Lung (tissue), 12 donors: ENCODE data around the gene UBE2N. TPM values are rescaled to one million over a fixed set of nuclear protein-coding genes. Genes with fewer than 3 reads are reported as not detected.

Experiments
- ATAC-seq: fragments of 200-7000 bp; cut with Tn5 transposase; one replicate; pipeline ENCODE4 v1.9.1; 2020; ENCODE audit warnings: moderate number of reproducible peaks; ENCODE audit not compliant: insufficient read depth, low FRiP score
- DNase-seq, 3 donors: peaks; one replicate each; pipeline ENCODE4 v3.0.0-alpha.2; 2013 to 2017
- H3K27ac ChIP-seq, 2 donors: one replicate each; pipeline ENCODE4 v1.5.1; 2013; ENCODE audit warnings: mild to moderate bottlenecking in 2 of 2, moderate library complexity in 2 of 2, control low read depth in 1 of 2, inconsistent platforms in 1 of 2, low read depth in 1 of 2, low read length in 1 of 2
- H3K27me3 ChIP-seq, 3 donors: one replicate each; pipeline ENCODE4 v1.5.1; 2013; ENCODE audit warnings: low read length in 2 of 3; ENCODE audit not compliant: control insufficient read depth in 3 of 3, insufficient read depth in 3 of 3
- H3K36me3 ChIP-seq, 4 donors: one replicate each; pipeline ENCODE4 v1.5.1; 2013; ENCODE audit warnings: low read length in 4 of 4, mild to moderate bottlenecking in 1 of 4, moderate library complexity in 1 of 4; ENCODE audit not compliant: control insufficient read depth in 4 of 4, insufficient read depth in 4 of 4
- H3K4me1 ChIP-seq, 5 donors: one replicate each; pipeline ENCODE4 v1.5.1; 2013; ENCODE audit warnings: low read length in 5 of 5, mild to moderate bottlenecking in 2 of 5, moderate library complexity in 1 of 5; ENCODE audit not compliant: control insufficient read depth in 5 of 5, insufficient read depth in 5 of 5
- H3K4me3 ChIP-seq: one replicate; pipeline ENCODE4 v1.5.1; 2013; ENCODE audit warnings: mild to moderate bottlenecking, control low read depth, moderate library complexity
- H3K9ac ChIP-seq, 2 donors: one replicate each; pipeline ENCODE4 v1.5.1; 2013; ENCODE audit warnings: low read length in 2 of 2, control low read depth in 1 of 2; ENCODE audit not compliant: insufficient read depth in 1 of 2
- H3K9me3 ChIP-seq, 4 donors: one replicate each; pipeline ENCODE4 v1.5.1; 2013; ENCODE audit warnings: low read length in 3 of 4, mild to moderate bottlenecking in 1 of 4, moderate library complexity in 1 of 4; ENCODE audit not compliant: control insufficient read depth in 4 of 4, insufficient read depth in 3 of 4
- WGBS, 2 donors: extraction: QIAGEN DNeasy Blood & Tissue Kit; methylation state at CpG; one replicate each; pipeline ENCODE4 v1.1.7; 2013; 5-methylcytosine and 5-hydroxymethylcytosine counted together
- polyA plus RNA-seq, 2 donors: library from polyadenylated mRNA; stranded (reverse); fragments of 200-250 nt; gene quantifications; one replicate each; pipeline ENCODE4 v1.2.1, GENCODE V29; 2013
- total RNA-seq, 2 donors: library from RNA; depleted of rRNA in 1 of 2; stranded (reverse); fragments of >200 nt in 1 of 2; gene quantifications; one replicate each; pipeline ENCODE4 v1.2.1, GENCODE V29; 2014 to 2021
- TF ChIP-seq, protein P1 (sequence below): IDR thresholded peaks from 2 replicates; pipeline ENCODE4 v1.5.1; 2012; ENCODE audit warnings: mild to moderate bottlenecking; ENCODE audit errors: control extremely low read depth, extremely low read depth
- donor health status: control.
- donor health status: control.
- donor health status: Bipolar disorder and iron deficiency.
- donor health status: healthy.
- donor health status: DM: yes; HTN: yes; CAD: no.

Gene UBE2N
- total and polyA plus RNA-seq, 4 donors, result 65.1 to 89.4 (median 79.8) TPM

- H3K9me3 ChIP-seq, result no peaks in the 10 kb centered on the region
- H3K4me1 ChIP-seq, result peaks cover 6 to 52% (median 32%) of the 10 kb centered on the region in 5 donors
- no peak overlapping the region for H3K4me3 ChIP-seq
- no peaks in the 10 kb centered on the region for H3K36me3 ChIP-seq
- WGBS, 2 donors, result 82 to 90% methylated on average over 4 of the region's 4 CpGs
- H3K27me3 ChIP-seq, result no peaks in the 10 kb centered on the region
- no peak overlapping the region for H3K9ac ChIP-seq
- H3K27ac ChIP-seq, result no peak overlapping the region
- ATAC-seq, result no peak
- no peak for DNase-seq
- TF ChIP-seq, protein P1, sequence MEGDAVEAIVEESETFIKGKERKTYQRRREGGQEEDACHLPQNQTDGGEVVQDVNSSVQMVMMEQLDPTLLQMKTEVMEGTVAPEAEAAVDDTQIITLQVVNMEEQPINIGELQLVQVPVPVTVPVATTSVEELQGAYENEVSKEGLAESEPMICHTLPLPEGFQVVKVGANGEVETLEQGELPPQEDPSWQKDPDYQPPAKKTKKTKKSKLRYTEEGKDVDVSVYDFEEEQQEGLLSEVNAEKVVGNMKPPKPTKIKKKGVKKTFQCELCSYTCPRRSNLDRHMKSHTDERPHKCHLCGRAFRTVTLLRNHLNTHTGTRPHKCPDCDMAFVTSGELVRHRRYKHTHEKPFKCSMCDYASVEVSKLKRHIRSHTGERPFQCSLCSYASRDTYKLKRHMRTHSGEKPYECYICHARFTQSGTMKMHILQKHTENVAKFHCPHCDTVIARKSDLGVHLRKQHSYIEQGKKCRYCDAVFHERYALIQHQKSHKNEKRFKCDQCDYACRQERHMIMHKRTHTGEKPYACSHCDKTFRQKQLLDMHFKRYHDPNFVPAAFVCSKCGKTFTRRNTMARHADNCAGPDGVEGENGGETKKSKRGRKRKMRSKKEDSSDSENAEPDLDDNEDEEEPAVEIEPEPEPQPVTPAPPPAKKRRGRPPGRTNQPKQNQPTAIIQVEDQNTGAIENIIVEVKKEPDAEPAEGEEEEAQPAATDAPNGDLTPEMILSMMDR, result no peak
Observed at GRCh38 chr12:93430280-93430679, 11.5 kb downstream of the UBE2N start.

GRCh38 chr12:93429852-93430251 lies 11.9 kb downstream of the UBE2N start:
- no peaks in the 10 kb centered on the region for H3K27me3 ChIP-seq
- H3K36me3 ChIP-seq, result no peaks in the 10 kb centered on the region
- WGBS, 2 donors, result 56 to 75% methylated on average over 1 of the region's 1 CpG
- DNase-seq (no peak), ATAC-seq (no peak)
- H3K27ac ChIP-seq, result no peak overlapping the region
- TF ChIP-seq, protein P1, result no peak
- H3K9ac ChIP-seq, result no peak overlapping the region
- H3K9me3 ChIP-seq, result no peaks in the 10 kb centered on the region
- peaks cover 4 to 53% (median 33%) of the 10 kb centered on the region in 5 donors for H3K4me1 ChIP-seq
- H3K4me3 ChIP-seq, result no peak overlapping the region

- Histone ChIP-seq H3K9ac (no peak overlapping the region), H3K36me3 (no peaks in the 10 kb centered on the region), H3K4me3 (no peak overlapping the region), H3K27ac (no peak overlapping the region), H3K9me3 (no peaks in the 10 kb centered on the region), H3K27me3 (no peaks in the 10 kb centered on the region), H3K4me1 (peaks cover 3 to 53% (median 34%) of the 10 kb centered on the region in 5 donors)
- DNase-seq, result no peak
- TF ChIP-seq, protein P1, result no peak
- 64 to 79% methylated on average over 1 of the region's 1 CpG for WGBS, 2 donors
- no peak for ATAC-seq
Observed at GRCh38 chr12:93429448-93429847, 12.3 kb downstream of the UBE2N start.
